ENCODE data around the gene ERN1.

DNA sequence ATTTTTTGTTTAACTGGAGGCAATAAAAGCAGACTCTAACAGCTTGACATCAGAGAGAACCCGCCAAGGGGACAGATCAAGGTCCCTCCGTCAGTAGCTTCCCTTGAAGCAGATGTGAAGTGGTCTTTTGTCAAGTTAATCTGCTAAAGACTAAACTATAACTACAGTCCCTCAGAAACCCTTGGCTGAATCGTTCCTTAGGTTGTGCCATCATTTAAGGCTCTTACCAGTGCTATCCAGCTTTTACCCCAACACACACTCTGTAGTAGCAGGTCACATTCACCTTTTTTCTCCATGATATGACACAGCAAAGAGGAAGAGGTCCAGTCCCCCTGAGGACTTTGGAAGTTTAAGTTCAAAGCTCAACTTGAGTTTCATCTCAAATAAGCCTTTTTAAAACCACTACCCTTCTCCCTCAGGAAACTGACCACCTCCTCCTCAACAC lies 49.7 kb downstream of the ERN1 start:
- no peak for TF ChIP-seq POLR2AphosphoS5 (IDR thresholded peaks at IDR 0.05; ENCODE audit: borderline replicate concordance, low read depth, low read length)
- TF ChIP-seq EZH2 (IDR thresholded peaks at IDR 0.05) = no peak
